ENCODE measurements around the gene LGR5.

The LGR5 gene

DNA sequence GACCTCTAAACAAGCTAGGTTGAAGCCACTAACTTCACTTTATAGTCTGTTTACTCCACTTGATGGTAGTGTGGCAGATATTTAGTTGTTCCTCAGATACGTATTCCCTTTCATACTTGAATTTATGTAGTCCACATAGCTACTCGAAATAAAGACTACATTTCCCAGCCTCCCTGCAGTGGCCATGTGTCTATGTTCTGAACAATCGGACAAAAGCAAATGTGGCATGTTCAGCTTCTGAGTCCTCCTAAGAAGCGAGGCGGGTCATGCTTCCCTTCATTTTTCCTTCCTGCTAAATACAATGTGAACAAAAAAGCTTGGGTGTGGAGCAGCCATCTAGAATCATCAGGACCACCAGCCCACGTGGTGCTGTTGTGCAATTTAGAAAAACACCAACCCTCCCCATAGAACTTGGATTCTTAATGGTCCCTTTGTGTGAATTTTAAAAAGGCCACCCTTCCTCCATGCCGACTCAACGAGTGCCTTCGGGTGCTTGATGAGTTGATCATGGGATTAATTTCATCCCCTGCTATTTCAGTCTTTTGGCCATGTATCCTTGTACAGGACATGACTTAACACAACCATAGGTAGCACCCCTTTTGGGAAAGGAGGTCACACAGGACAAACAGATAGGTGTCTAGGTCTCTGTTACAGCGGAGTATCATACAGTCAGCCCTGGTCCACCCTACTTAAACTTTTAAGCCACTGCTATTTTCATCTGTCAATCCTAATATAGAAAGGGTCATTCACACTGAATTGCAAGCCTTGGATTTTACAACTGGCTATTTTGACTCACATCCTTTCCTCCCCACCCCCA is 163.4 kb downstream of the LGR5 start:
- Histone ChIP-seq H3K27ac (ENCODE audit: low read length) (no peak overlapping the region), H3K4me3 (ENCODE audit: low read length) (no peak overlapping the region)

DNA sequence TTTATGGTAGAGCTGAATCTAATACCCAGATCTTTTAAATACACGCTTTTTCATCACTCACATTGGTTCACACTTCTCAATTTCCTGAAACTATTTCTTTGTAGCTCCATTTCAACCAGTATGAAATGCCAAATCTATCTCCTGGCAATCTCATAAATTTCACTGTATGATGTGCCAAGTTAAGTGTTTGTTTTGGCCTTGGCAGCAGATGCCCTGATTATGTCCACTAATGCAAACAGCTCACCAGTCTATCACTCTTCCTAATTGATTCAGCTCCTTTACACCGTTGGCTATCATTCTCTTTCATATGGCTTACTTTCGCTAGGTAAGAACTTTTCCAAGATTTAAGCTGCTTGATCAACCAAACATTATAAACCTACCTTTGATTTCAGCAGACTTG is 165.4 kb downstream of the LGR5 start:
- Histone ChIP-seq H3K9me3 (ENCODE audit: insufficient read depth, low read length) (no peaks in the 10 kb centered on the region), H3K79me2 (ENCODE audit: low read length) (no peaks in the 10 kb centered on the region), H2AFZ (ENCODE audit: low read depth, low read length) (no peak overlapping the region), H4K20me1 (ENCODE audit: insufficient read depth, low read length) (no peaks in the 10 kb centered on the region), H3K4me3 (ENCODE audit: low read length) (no peak overlapping the region), H3K4me1 (ENCODE audit: low read length) (no peaks in the 10 kb centered on the region), H3K27ac (ENCODE audit: low read length) (no peak overlapping the region), H3K4me2 (ENCODE audit: low read length) (no peak overlapping the region), H3K27me3 (ENCODE audit: low read depth, low read length) (no peaks in the 10 kb centered on the region), H3K36me3 (replicated peaks; ENCODE audit: low read depth, low read length) (peaks cover 30% of the 10 kb centered on the region), H3K9ac (ENCODE audit: low read length) (no peak overlapping the region)
- no peak for TF ChIP-seq EZH2phosphoT487 (IDR thresholded peaks at IDR 0.05; ENCODE audit: low read depth)
- TF ChIP-seq, protein P1, sequence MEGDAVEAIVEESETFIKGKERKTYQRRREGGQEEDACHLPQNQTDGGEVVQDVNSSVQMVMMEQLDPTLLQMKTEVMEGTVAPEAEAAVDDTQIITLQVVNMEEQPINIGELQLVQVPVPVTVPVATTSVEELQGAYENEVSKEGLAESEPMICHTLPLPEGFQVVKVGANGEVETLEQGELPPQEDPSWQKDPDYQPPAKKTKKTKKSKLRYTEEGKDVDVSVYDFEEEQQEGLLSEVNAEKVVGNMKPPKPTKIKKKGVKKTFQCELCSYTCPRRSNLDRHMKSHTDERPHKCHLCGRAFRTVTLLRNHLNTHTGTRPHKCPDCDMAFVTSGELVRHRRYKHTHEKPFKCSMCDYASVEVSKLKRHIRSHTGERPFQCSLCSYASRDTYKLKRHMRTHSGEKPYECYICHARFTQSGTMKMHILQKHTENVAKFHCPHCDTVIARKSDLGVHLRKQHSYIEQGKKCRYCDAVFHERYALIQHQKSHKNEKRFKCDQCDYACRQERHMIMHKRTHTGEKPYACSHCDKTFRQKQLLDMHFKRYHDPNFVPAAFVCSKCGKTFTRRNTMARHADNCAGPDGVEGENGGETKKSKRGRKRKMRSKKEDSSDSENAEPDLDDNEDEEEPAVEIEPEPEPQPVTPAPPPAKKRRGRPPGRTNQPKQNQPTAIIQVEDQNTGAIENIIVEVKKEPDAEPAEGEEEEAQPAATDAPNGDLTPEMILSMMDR (IDR thresholded peaks at IDR 0.05; ENCODE audit: low read depth, low read length): no peak

More for the DNA sequence above, 163.4 kb downstream of the LGR5 start:
- H3K9me3 ChIP-seq (ENCODE audit: insufficient read depth, low read length): no peaks in the 10 kb centered on the region
- no peaks in the 10 kb centered on the region for H3K4me1 ChIP-seq (ENCODE audit: low read length)
- H4K20me1 ChIP-seq (ENCODE audit: insufficient read depth, low read length): no peaks in the 10 kb centered on the region
- no peak overlapping the region for H2AFZ ChIP-seq (ENCODE audit: low read depth, low read length)
- H3K27me3 ChIP-seq (ENCODE audit: low read depth, low read length): no peaks in the 10 kb centered on the region
- TF ChIP-seq, protein P1 (IDR thresholded peaks at IDR 0.05; ENCODE audit: low read depth, low read length): no peak
- TF ChIP-seq EZH2phosphoT487 (IDR thresholded peaks at IDR 0.05; ENCODE audit: low read depth): no peak
- no peak overlapping the region for H3K9ac ChIP-seq (ENCODE audit: low read length)
- H3K4me2 ChIP-seq (ENCODE audit: low read length): no peak overlapping the region
- H3K36me3 ChIP-seq (replicated peaks; ENCODE audit: low read depth, low read length): peaks cover 21% of the 10 kb centered on the region
- H3K79me2 ChIP-seq (ENCODE audit: low read length): no peaks in the 10 kb centered on the region

DNA sequence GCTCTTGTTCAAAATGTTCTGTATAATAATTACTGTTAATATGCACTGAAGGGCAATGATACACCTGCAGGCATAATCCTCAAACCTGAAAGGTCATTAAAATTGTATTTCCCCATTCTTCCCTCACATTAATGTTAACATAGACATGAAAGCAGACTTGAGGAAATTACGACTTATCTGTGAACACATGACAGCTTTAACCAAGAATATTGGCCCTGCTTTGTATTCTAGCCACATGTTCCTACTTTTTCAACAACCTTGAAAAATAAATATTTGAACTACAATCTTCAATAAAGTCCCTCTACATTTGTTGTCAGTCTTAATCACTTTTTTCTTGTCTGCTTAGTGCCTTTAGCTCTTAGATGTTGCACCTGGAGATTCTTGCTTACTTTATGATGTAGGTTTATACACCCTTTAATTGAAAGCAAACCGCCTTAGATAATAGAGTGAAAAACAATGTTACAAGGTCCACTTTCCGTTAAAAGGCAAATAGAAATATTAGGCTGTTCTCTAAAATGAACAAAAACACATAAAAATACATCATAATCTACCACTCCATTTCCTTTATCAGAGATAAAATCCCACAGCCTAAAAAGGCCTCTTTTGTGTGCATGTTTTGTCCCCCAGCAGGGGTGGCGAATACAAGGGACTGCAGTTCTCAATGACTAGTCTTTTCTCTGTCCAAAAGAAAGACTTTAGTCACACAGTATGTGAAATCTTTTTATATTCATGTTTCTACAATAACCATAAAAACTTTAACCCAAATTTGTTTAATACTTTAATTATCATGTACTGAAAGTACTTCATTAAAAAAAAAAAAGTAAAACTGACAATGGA is 168.1 kb downstream of the LGR5 start:
- Histone ChIP-seq H3K27me3 (ENCODE audit: low read depth, low read length) (no peaks in the 10 kb centered on the region), H3K9me3 (ENCODE audit: insufficient read depth, low read length) (no peaks in the 10 kb centered on the region), H3K36me3 (replicated peaks; ENCODE audit: low read depth, low read length) (peaks cover 53% of the 10 kb centered on the region), H3K79me2 (ENCODE audit: low read length) (no peaks in the 10 kb centered on the region), H2AFZ (ENCODE audit: low read depth, low read length) (no peak overlapping the region), H3K4me3 (ENCODE audit: low read length) (no peak overlapping the region), H3K4me2 (ENCODE audit: low read length) (no peak overlapping the region), H3K9ac (ENCODE audit: low read length) (no peak overlapping the region), H3K27ac (ENCODE audit: low read length) (no peak overlapping the region), H4K20me1 (ENCODE audit: insufficient read depth, low read length) (no peaks in the 10 kb centered on the region), H3K4me1 (ENCODE audit: low read length) (no peaks in the 10 kb centered on the region)
- TF ChIP-seq, protein P1 (IDR thresholded peaks at IDR 0.05; ENCODE audit: low read depth, low read length): no peak
- no peak for TF ChIP-seq EZH2phosphoT487 (IDR thresholded peaks at IDR 0.05; ENCODE audit: low read depth)

Data from OCI-LY3 (cell line).